Lung (tissue), 12 donors: Measurements from ENCODE around the gene HOXA5. TPM values are rescaled to one million over a fixed set of nuclear protein-coding genes. Genes with fewer than 3 reads are reported as not detected.
A peak's percentile ranks its signal among the peaks of the same experiment; 100 is the strongest.

Experiments used
- ATAC-seq: fragments of 200-7000 bp; cut with Tn5 transposase; one replicate; pipeline ENCODE4 v1.9.1; 2020; ENCODE audit warnings: moderate number of reproducible peaks; ENCODE audit not compliant: insufficient read depth, low FRiP score
- DNase-seq, 3 donors: peaks; one replicate each; pipeline ENCODE4 v3.0.0-alpha.2; 2013 to 2017
- H3K27ac ChIP-seq, 2 donors: one replicate each; pipeline ENCODE4 v1.5.1; 2013; ENCODE audit warnings: mild to moderate bottlenecking in 2 of 2, moderate library complexity in 2 of 2, control low read depth in 1 of 2, inconsistent platforms in 1 of 2, low read depth in 1 of 2, low read length in 1 of 2
- H3K27me3 ChIP-seq, 3 donors: one replicate each; pipeline ENCODE4 v1.5.1; 2013; ENCODE audit warnings: low read length in 2 of 3; ENCODE audit not compliant: control insufficient read depth in 3 of 3, insufficient read depth in 3 of 3
- H3K36me3 ChIP-seq, 4 donors: one replicate each; pipeline ENCODE4 v1.5.1; 2013; ENCODE audit warnings: low read length in 4 of 4, mild to moderate bottlenecking in 1 of 4, moderate library complexity in 1 of 4; ENCODE audit not compliant: control insufficient read depth in 4 of 4, insufficient read depth in 4 of 4
- H3K4me1 ChIP-seq, 5 donors: one replicate each; pipeline ENCODE4 v1.5.1; 2013; ENCODE audit warnings: low read length in 5 of 5, mild to moderate bottlenecking in 2 of 5, moderate library complexity in 1 of 5; ENCODE audit not compliant: control insufficient read depth in 5 of 5, insufficient read depth in 5 of 5
- H3K4me3 ChIP-seq: one replicate; pipeline ENCODE4 v1.5.1; 2013; ENCODE audit warnings: mild to moderate bottlenecking, control low read depth, moderate library complexity
- H3K9ac ChIP-seq, 2 donors: one replicate each; pipeline ENCODE4 v1.5.1; 2013; ENCODE audit warnings: low read length in 2 of 2, control low read depth in 1 of 2; ENCODE audit not compliant: insufficient read depth in 1 of 2
- H3K9me3 ChIP-seq, 4 donors: one replicate each; pipeline ENCODE4 v1.5.1; 2013; ENCODE audit warnings: low read length in 3 of 4, mild to moderate bottlenecking in 1 of 4, moderate library complexity in 1 of 4; ENCODE audit not compliant: control insufficient read depth in 4 of 4, insufficient read depth in 3 of 4
- CTCF ChIP-seq: IDR thresholded peaks from 2 replicates; pipeline ENCODE4 v1.5.1; 2012; ENCODE audit warnings: mild to moderate bottlenecking; ENCODE audit errors: control extremely low read depth, extremely low read depth
- WGBS, 2 donors: extraction: QIAGEN DNeasy Blood & Tissue Kit; methylation state at CpG; one replicate each; pipeline ENCODE4 v1.1.7; 2013; 5-methylcytosine and 5-hydroxymethylcytosine counted together
- polyA plus RNA-seq, 2 donors: library from polyadenylated mRNA; stranded (reverse); fragments of 200-250 nt; gene quantifications; one replicate each; pipeline ENCODE4 v1.2.1, GENCODE V29; 2013
- total RNA-seq, 2 donors: library from RNA; depleted of rRNA in 1 of 2; stranded (reverse); fragments of >200 nt in 1 of 2; gene quantifications; one replicate each; pipeline ENCODE4 v1.2.1, GENCODE V29; 2014 to 2021
- donor health status: control.
- donor health status: control.
- donor health status: Bipolar disorder and iron deficiency.
- donor health status: healthy.
- donor health status: DM: yes; HTN: yes; CAD: no.

The HOXA5 gene
- total and polyA plus RNA-seq, 4 donors = 9.2 to 61.9 (median 15.2) TPM

- Histone ChIP-seq H3K9ac (no peak overlapping the region), H3K4me1 (peaks cover 0 to 22% (median 14%) of the 10 kb centered on the region in 5 donors), H3K36me3 (no peaks in the 10 kb centered on the region), H3K4me3 (no peak overlapping the region), H3K27ac (no peak overlapping the region), H3K27me3 (peaks cover 0 to 99% (median 95%) of the 10 kb centered on the region in 3 donors), H3K9me3 (peaks cover 0 to 12% (median 0%) of the 10 kb centered on the region in 4 donors)
- no peak for ATAC-seq
- WGBS, 2 donors = 26 to 35% methylated on average over 4 of the region's 4 CpGs
- peak in 1 of 3 donors; percentile 33 for DNase-seq
- no peak for TF ChIP-seq CTCF
These were observed 43.4 kb upstream of the HOXA5 start for GRCh38 chr7:27186668-27187474.

DNA sequence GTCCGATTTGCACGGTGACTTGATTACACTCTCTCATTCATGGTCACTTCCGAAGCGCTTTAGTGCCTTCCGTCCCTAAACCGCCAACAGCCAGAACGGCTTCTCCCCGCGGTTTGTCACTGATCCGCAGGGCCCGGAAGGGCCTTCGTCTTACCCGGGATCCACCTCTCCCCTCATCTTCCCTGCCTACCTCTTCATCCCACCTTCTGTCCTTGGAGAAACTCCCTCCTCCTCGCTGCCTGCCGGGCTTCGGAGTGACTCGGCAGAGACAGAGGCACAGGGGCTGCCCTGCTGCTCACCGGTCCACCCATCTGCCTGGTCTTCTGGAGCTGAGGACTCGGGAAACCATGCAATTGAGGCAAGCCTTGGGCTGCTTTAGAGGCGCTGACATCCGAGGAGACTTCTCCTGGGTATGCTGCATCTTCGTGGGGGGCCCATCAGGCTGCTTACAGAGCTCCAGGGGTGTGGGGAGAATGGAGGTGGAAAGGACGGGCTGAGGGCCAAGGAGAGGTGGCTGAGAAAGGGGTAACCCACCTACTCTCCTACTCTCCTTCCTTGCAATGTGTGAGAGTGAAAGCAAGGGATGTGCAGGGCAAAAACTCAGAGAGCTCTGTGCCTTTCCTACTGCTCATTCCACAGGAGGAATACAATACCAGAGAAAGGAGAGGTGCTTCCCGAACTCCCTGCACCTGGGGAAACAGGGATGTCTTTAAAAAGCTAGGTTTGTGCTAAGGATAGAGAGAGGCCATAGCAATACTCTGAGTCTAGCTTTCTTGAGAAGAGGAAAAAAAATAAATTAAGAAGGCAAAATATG, 42.6 kb upstream of the HOXA5 start:
- Histone ChIP-seq H3K9ac (no peak overlapping the region), H3K4me1 (peaks cover 0 to 22% (median 14%) of the 10 kb centered on the region in 5 donors), H3K27me3 (peaks cover 0 to 98% (median 92%) of the 10 kb centered on the region in 3 donors), H3K9me3 (peaks cover 0 to 12% (median 0%) of the 10 kb centered on the region in 4 donors), H3K27ac (no peak overlapping the region), H3K36me3 (no peaks in the 10 kb centered on the region), H3K4me3 (no peak overlapping the region)
- ATAC-seq (no peak), DNase-seq (peak in 1 of 3 donors; percentile 12)
- 7 to 9% methylated on average over 24 of the region's 24 CpGs for WGBS, 2 donors
- no peak for TF ChIP-seq CTCF

- Histone ChIP-seq H3K9me3 (peaks cover 0 to 12% (median 0%) of the 10 kb centered on the region in 4 donors), H3K4me1 (peaks cover 0 to 22% (median 14%) of the 10 kb centered on the region in 5 donors), H3K27ac (no peak within 1 kb of the TSS), H3K27me3 (peaks cover 0 to 98% (median 92%) of the 10 kb centered on the region in 3 donors), H3K36me3 (no peaks in the 10 kb centered on the region), H3K9ac (no peak within 1 kb of the TSS), H3K4me3 (no peak within 1 kb of the TSS)
- no peak for TF ChIP-seq CTCF
- 3 to 7% methylated on average over 43 of the region's 43 CpGs for WGBS, 2 donors
- DNase-seq (peak in 1 of 3 donors; percentile 30), ATAC-seq (no peak)
These were observed 41.8 kb upstream of the HOXA5 start, which contains the start of gene HOXA11 for GRCh38 chr7:27185013-27185853. TSS of gene HOXA11 (minus strand) at chr7:27185232. CDS start at chr7:27185144, 88 bp downstream.
